Measurements from ENCODE around the gene KRTAP4-7.
"Not testable (repeated sequence)": the region's sequence is repeated elsewhere in the genome, so short reads cannot be mapped to it uniquely, and the experiment has no call there.

Gene KRTAP4-7

DNA sequence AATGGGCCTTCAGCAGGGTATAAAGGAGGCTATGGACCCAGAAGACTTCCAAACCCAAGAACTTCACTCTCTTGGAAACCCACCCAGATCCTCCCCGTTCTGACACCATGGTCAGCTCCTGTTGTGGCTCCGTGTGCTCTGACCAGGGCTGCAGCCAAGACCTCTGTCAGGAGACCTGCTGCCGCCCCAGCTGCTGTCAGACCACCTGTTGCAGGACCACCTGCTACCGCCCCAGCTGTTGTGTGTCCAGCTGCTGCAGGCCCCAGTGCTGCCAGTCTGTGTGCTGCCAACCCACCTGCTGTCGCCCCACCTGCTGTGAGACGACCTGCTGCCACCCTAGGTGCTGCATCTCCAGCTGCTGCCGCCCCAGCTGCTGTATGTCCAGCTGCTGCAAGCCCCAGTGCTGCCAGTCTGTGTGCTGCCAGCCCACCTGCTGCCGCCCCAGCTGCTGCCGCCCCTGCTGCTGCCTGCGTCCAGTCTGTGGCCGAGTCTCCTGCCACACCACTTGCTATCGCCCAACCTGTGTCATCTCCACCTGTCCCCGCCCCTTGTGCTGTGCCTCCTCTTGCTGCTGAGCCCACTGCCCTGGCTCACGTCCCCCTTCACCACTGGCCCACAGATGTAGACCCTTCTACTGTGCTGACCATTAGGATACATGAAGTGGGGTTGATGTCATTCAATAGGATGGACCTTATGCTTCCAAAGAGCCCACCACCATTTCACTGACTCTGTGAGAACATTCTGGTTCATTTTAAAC is at the start of gene KRTAP4-7:
TSS of gene KRTAP4-7 (plus strand) at position 51 of the 757 bp plus-strand sequence. CDS start at position 108, 57 bp downstream.
- DNase-seq: not testable (repeated sequence)

- DNase-seq: not testable (repeated sequence)
Observed at GRCh38 chr17:41034346-41034935, 49.5 kb upstream of the KRTAP4-7 start, which contains the start of gene KRTAP1-3. TSS of gene KRTAP1-3 (minus strand) at chr17:41034874. CDS start at chr17:41034821, 53 bp downstream.

- no peak for DNase-seq
Observed at GRCh38 chr17:41037853-41038350, 46.0 kb upstream of the KRTAP4-7 start.

GRCh38 chr17:41040783-41041571 is 43.0 kb upstream of the KRTAP4-7 start, which contains the start of gene KRTAP1-1:
TSS of gene KRTAP1-1 (minus strand) at chr17:41041450. CDS start at chr17:41041397, 53 bp downstream.
- peak in 5 of 58 donors; percentile 0 to 16 (median 4) for DNase-seq

GRCh38 chr17:41042953-41043352 is 41.0 kb upstream of the KRTAP4-7 start:
- DNase-seq: no peak

DNA sequence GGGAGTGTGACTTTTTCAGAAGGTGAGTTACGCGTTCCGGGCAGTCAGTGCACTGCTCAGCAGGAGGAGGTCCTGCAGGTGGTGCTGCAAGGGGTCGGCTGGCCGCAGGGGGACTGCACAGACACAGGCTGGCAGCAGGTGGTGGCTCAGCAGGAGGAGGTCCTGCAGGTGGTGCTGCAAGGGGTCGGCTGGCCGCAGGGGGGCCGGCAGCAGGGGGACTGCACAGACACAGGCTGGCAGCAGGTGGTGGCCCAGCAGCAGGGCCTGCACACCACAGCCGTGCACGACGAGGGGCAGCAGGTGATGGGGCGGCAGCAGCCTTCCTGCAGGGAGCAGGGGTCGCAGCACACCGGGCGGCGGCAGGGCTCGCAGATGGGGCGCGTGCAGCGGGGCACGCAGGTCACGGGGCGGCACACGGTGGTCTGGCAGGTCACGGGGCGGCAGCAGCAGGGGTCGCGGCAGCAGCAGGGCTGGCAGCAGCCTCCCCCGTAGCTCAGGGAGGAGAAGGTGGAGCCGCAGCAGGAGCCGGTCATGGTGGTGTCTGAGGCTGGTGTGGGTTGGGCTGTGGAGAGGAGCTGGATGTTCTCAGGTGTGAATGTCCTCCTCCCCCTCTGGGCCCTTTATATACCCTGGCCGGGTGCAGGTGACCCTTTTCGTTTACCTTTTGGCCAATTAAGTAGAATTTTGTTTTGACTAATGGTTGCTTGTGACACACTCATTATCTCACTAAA is 37.0 kb upstream of the KRTAP4-7 start, which contains the start of gene KRTAP2-1:
TSS of gene KRTAP2-1 (minus strand) at position 582 of the 731 bp plus-strand sequence. CDS start at position 533, 49 bp downstream.
- not testable (repeated sequence) for DNase-seq

DNA sequence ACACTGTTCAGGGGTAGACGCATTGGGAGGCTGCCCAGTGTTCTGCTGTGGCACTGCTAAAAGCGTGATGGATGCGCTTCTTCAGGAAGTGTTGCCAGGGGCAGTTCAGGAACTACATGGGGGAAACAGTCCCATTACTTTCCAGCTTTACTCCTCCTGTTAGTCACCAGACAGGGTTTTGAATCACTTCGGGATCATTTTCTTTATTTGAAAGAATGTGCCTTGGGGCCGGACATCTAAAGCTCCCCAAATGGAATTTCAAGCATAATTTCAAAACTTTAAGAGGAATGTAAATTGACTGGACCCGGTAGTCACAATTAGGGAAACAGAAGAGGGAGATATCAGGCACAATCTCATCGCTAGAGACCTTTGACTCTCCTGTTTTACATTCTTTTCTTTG is 35.5 kb upstream of the KRTAP4-7 start:
- no peak for DNase-seq

DNA sequence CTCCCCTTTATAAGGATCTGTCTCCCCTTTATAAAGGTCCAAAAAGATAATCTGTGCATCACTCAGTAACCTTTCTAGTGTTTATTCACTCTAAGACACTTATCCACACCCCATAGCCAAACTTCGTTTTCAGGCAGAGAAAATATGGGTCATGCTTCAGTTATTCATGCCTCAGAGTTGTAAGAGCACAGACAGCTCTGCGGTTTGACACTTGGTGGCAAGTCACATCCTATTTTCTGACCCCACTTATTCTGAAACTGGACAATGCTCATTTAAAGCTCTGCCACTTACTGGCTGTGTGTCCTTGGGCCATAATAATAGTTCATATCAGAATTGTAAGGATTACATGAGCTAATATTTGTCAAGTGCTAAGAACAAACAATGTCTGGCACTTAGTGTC is 34.8 kb upstream of the KRTAP4-7 start:
- no peak for DNase-seq

DNA sequence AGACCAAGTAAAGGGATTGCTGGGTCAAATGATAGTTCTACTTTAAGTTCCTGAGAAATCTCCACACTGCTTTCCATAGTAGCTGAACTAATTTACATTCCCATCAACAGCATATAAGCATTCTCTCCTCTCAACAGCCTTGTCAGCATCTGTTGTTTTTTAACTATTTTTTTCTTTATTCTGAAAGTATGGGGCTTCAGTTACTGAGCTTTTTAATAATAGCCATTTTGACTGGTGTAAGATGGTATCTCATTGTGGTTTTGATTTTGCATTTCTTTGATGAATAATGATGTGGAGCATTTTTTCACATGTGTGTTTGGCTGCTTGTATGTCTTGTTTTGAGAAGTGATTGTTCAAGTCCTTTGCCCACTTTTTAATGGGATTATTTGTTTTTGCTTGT is 31.4 kb upstream of the KRTAP4-7 start:
- DNase-seq: no peak

DNA sequence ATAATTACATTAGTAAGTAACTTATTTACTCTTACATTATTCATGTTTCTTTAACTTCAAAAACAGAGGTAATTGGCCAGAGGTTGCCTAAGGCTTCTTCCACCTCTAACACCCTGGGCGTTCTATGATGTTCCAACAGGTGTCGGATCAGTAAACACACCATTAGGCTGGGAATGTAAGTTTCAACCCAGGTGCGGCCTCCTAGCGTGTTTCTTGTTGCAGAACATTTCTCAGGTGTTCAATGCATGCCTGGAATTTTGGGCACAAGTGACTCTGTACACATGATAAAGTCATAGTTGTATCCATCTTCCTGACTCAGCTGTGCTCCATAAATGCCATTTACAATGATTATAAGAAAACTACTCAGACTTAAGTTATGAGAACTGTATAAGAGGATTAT is 29.9 kb upstream of the KRTAP4-7 start:
- no peak for DNase-seq

GRCh38 chr17:41054556-41054955 is 29.4 kb upstream of the KRTAP4-7 start:
- not testable (repeated sequence) for DNase-seq

GRCh38 chr17:41055130-41055529 is 28.8 kb upstream of the KRTAP4-7 start, which contains the start of gene KRTAP2-2:
TSS of gene KRTAP2-2 (minus strand) at chr17:41055230. CDS start at chr17:41055211, 19 bp downstream.
- not testable (repeated sequence) for DNase-seq

GRCh38 chr17:41057547-41057946 is 26.4 kb upstream of the KRTAP4-7 start:
- no peak for DNase-seq

DNA sequence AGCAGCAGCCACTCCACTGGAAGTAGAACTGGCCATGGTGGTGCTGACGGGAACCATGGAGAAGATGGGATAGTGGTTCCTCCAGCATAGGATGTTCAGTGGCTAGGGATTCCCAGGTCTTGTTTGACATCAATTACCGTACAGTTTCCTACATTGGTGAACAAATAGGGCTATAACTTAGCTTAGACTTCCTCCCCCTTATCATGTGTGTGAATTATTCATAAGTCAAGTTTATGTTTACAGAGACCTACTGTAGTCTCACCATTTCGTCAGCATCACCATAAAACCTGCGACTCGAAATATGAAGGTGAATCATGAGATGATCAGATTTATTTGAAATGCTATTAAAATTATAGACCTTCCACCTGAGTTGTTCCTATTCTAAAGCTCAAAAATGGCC is 25.2 kb upstream of the KRTAP4-7 start:
- DNase-seq: no peak

DNA sequence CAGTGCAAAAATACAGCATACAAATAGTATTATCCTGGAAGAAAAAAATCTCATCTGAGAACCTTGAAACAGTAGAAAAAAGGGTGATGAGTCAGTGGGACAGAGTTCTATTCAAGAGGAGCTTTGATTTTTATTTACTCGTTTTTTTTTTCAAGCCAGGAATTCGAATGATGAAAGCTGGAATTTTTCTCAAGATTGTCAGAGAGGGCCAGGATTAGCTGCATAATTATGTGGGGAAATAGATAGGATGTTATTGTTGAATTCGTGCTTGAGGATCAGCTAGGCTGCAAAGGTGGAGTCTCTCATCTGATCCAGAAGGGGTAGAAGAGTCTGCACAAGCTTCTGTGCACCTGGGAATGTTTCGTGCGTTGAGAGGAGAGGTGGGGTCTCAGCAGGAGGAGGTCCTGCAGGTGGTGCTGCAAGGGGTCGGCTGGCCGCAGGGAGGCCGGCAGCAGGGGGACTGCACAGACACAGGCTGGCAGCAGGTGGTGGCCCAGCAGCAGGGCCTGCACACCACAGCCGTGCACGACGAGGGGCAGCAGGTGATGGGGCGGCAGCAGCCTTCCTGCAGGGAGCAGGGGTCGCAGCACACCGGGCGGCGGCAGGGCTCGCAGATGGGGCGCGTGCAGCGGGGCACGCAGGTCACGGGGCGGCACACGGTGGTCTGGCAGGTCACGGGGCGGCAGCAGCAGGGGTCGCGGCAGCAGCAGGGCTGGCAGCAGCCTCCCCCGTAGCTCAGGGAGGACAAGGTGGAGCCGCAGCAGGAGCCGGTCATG is 24.5 kb upstream of the KRTAP4-7 start:
- not testable (repeated sequence) for DNase-seq

DNA sequence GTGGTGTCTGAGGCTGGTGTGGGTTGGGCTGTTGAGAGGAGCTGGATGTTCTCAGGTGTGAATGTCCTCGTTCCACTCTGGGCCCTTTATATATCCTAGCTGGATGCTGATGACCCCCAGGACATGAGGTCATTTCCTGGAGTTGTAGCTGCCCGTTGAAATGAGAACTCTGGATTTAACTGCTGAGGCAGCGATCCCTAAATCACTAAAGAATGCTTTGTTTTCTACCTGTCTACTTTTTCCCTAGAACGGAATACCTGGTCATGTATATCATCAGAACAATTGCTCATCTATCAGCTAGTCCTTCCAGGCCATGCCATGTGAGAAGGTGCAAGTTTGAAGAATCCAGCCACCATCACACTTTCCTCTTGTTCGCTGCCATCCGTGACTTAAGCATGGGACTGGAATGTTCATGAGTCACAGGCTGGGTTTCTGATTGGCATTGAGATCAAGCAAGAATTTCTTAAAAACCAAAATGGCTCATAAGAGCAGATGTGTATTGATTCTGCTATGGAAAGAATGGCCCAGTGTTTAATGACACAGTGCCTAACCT is 23.8 kb upstream of the KRTAP4-7 start, which contains the start of gene KRTAP2-3:
TSS of gene KRTAP2-3 (minus strand) at position 63 of the 553 bp plus-strand sequence. CDS start 64 bp downstream, outside the sequence.
- DNase-seq: no peak

- DNase-seq: no peak
Observed at GRCh38 chr17:41061964-41062363, 22.0 kb upstream of the KRTAP4-7 start.

GRCh38 chr17:41063449-41063848 is 20.5 kb upstream of the KRTAP4-7 start:
- DNase-seq: no peak

DNA sequence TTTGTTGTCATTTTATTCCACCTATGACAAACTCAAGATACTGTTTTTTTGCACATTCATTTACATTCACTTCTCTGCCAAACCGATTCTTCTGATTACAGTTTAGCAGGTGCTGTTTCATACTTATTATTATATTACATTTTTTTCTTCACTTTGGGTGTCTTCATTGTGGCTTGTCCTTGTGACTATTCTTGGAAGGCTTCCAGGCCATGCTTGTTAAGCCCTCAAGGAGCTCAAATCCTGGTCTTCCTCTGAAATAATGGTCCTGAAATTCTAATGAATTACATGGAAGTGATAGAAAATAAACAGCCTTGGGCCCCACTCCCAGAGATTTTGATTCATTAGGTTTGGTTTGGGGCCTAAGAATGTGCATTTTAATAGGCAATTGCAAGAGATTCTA is 19.6 kb upstream of the KRTAP4-7 start:
- DNase-seq: no peak

All from anterior cingulate cortex (tissue), 58 donors.